HCT116 (cell line): Measurements from ENCODE around the gene DAPK2. TPM values are rescaled to one million over a fixed set of nuclear protein-coding genes. Genes with fewer than 3 reads are reported as not detected.
A peak's percentile ranks its signal among the peaks of the same experiment; 100 is the strongest.

ENCODE experiments used
- ATAC-seq: fragments of 200-7000 bp; cut with Tn5 transposase; 2 replicates; pipeline ENCODE4 v1.9.1; 2020; ENCODE audit warnings: mild to moderate bottlenecking, moderate library complexity
- BruUV-seq: library from RNA; stranded (reverse); fragments of 400-500 nt; replicated peaks from 2 replicates; lab custom pipeline; 2021; lab: Mats Ljungman, UMichigan
- CTCF ChIA-PET: fragments of 300-600 bp; sonication (Branson Sonifier 250); formaldehyde crosslinking; loops from one replicate; lab custom pipeline; 2021; ENCODE audit warnings: antibody characterized with exemption; lab: Charles Lee
- POLR2A ChIA-PET: fragments of 300-600, 350-600 bp; sonication (Branson Sonifier 250); formaldehyde crosslinking; loops from one replicate; lab custom pipeline; 2021; ENCODE audit warnings: antibody characterized with exemption; lab: Charles Lee
- RAD21 ChIA-PET, 2 experiments: fragments of 300-600 bp; sonication (Branson Sonifier 250); formaldehyde crosslinking; loops; one replicate each; lab custom pipeline; 2023; ENCODE audit warnings: low total read pairs in 2 of 2; ENCODE audit not compliant: uncharacterized antibody in 2 of 2, unreplicated experiment in 2 of 2, low non-redundant PET in 1 of 2; lab: Charles Lee
- DNase-seq: peaks from one replicate; pipeline ENCODE4 v3.0.0-alpha.2; 2010; ENCODE audit warnings: low read depth, low spot score
- H2AFZ ChIP-seq: fragments of 200-600 bp; shearing (Covaris generic), sonication (generic); 2 replicates; pipeline ENCODE4 v1.6.1; 2017; ENCODE audit warnings: low read depth, mixed run types, mixed read lengths, antibody characterized with exemption, low read length; ENCODE audit not compliant: poor library complexity, severe bottlenecking
- H3K27ac ChIP-seq: 2 replicates; pipeline ENCODE4 v1.5.1; 2012; ENCODE audit warnings: low read depth, low read length
- H3K27me3 ChIP-seq: fragments of 200-600 bp; sonication (generic); 2 replicates; pipeline ENCODE4 v1.6.1; 2016; ENCODE audit warnings: mixed run types, low read length, mixed read lengths; ENCODE audit not compliant: insufficient read depth
- H3K36me3 ChIP-seq, 2 experiments: fragments of 200-500 bp in 1 of 2; fragments of 200-600 bp in 1 of 2; sonication (Bioruptor generic) in 1 of 2; sonication (generic) in 1 of 2; 2 replicates each; pipeline versions ENCODE4 v1.5.1 to v1.6.1; 2014 to 2016; ENCODE audit warnings: low read length in 2 of 2, inconsistent platforms in 1 of 2, mixed read lengths in 1 of 2, mixed run types in 1 of 2; ENCODE audit not compliant: insufficient read depth in 2 of 2, control insufficient read depth in 1 of 2
- H3K4me1 ChIP-seq, 2 experiments: fragments of 200-600 bp in 1 of 2; sonication (generic) in 1 of 2; 2 replicates each; pipeline versions ENCODE4 v1.5.1 to v1.6.1; 2012 to 2017; ENCODE audit warnings: low read length in 2 of 2, inconsistent platforms in 1 of 2, mild to moderate bottlenecking in 1 of 2, mixed read lengths in 1 of 2, mixed run types in 1 of 2, moderate library complexity in 1 of 2; ENCODE audit not compliant: insufficient read depth in 2 of 2, control insufficient read depth in 1 of 2
- H3K4me2 ChIP-seq: fragments of 200-600 bp; sonication (generic); 2 replicates; pipeline ENCODE4 v1.6.1; 2017; ENCODE audit warnings: mixed run types, low read length, mixed read lengths
- H3K4me3 ChIP-seq, 2 experiments: fragments of 200-600 bp in 1 of 2; sonication (generic) in 1 of 2; replicated peaks in 1 of 2; 2 replicates each; pipeline ENCODE4 v1.5.1; 2011 to 2016; ENCODE audit warnings: low read length in 2 of 2, control low read depth in 1 of 2, low read depth in 1 of 2, mild to moderate bottlenecking in 1 of 2, mixed read lengths in 1 of 2, mixed run types in 1 of 2
- H3K79me2 ChIP-seq: fragments of 200-600 bp; sonication (generic); 2 replicates; pipeline ENCODE4 v1.6.1; 2017; ENCODE audit warnings: mild to moderate bottlenecking, mixed run types, low read length, moderate library complexity, mixed read lengths; ENCODE audit not compliant: insufficient read depth
- H3K9ac ChIP-seq: fragments of 200-600 bp; sonication (generic); 2 replicates; pipeline ENCODE4 v1.6.1; 2016; ENCODE audit warnings: low read length, mixed read lengths
- H3K9me2 ChIP-seq: fragments of 200-600 bp; sonication (generic), shearing (Covaris generic); 2 replicates; pipeline ENCODE4 v1.6.1; 2017; ENCODE audit warnings: mixed run types, mild to moderate bottlenecking, moderate library complexity; ENCODE audit not compliant: insufficient read depth
- H3K9me3 ChIP-seq, 2 experiments: fragments of 200-500 bp in 1 of 2; fragments of 200-600 bp in 1 of 2; sonication (Bioruptor generic) in 1 of 2; sonication (generic) in 1 of 2; 2 replicates each; pipeline ENCODE4 v1.6.1; 2014 to 2017; ENCODE audit warnings: low read length in 2 of 2, mixed read lengths in 2 of 2, inconsistent platforms in 1 of 2, low read depth in 1 of 2, mild to moderate bottlenecking in 1 of 2, mixed run types in 1 of 2, moderate library complexity in 1 of 2; ENCODE audit not compliant: control insufficient read depth in 1 of 2, insufficient read depth in 1 of 2
- H4K20me1 ChIP-seq: fragments of 200-600 bp; sonication (generic), shearing (Covaris generic); 2 replicates; pipeline ENCODE4 v1.6.1; 2017; ENCODE audit warnings: mixed run types, mild to moderate bottlenecking, moderate library complexity; ENCODE audit not compliant: insufficient read depth
- ATF3 ChIP-seq: IDR thresholded peaks from 2 replicates; pipeline ENCODE4 v1.6.1; 2012
- CBX3 ChIP-seq: IDR thresholded peaks from 2 replicates; pipeline ENCODE4 v1.6.1; 2012; ENCODE audit warnings: low read depth
- CEBPB ChIP-seq: IDR thresholded peaks from 2 replicates; pipeline ENCODE4 v1.6.1; 2012; ENCODE audit warnings: low read depth
- ELF1 ChIP-seq: IDR thresholded peaks from 2 replicates; pipeline ENCODE4 v1.6.1; 2012; ENCODE audit warnings: low read depth, borderline replicate concordance
- FOSL1 ChIP-seq: IDR thresholded peaks from 2 replicates; pipeline ENCODE4 v1.6.1; 2012; ENCODE audit warnings: low read depth
- JUND ChIP-seq: IDR thresholded peaks from 2 replicates; pipeline ENCODE4 v1.6.1; 2012
- MAX ChIP-seq: IDR thresholded peaks from 2 replicates; pipeline ENCODE4 v1.6.1; 2012
- POLR2A ChIP-seq: IDR thresholded peaks from 2 replicates; pipeline ENCODE4 v1.7.0; 2011; ENCODE audit warnings: borderline replicate concordance; ENCODE audit not compliant: insufficient read depth, insufficient read length; ENCODE audit errors: extremely low read depth
- SIN3A ChIP-seq: IDR thresholded peaks from 2 replicates; pipeline ENCODE4 v1.6.1; 2012; ENCODE audit warnings: low read depth
- SP1 ChIP-seq: IDR thresholded peaks from 2 replicates; pipeline ENCODE4 v1.6.1; 2012; ENCODE audit warnings: low read depth
- SRF ChIP-seq: IDR thresholded peaks from 2 replicates; pipeline ENCODE4 v1.6.1; 2012; ENCODE audit warnings: low read depth
- TCF7L2 ChIP-seq: IDR thresholded peaks from 2 replicates; pipeline ENCODE4 v1.7.0; 2011; ENCODE audit warnings: borderline replicate concordance, inconsistent platforms; ENCODE audit not compliant: insufficient read depth, insufficient read length; ENCODE audit errors: extremely low read depth
- YY1 ChIP-seq: IDR thresholded peaks from 2 replicates; pipeline ENCODE4 v1.6.1; 2011; ENCODE audit warnings: low read length, low read depth, moderate library complexity, mild to moderate bottlenecking; ENCODE audit not compliant: insufficient replicate concordance; ENCODE audit errors: extremely low read depth
- ZFX ChIP-seq: fragments of 450-650 bp; IDR thresholded peaks from 2 replicates; pipeline ENCODE4 v1.6.1; 2017
- ZNF274 ChIP-seq: fragments of 200-500 bp; sonication (Bioruptor generic); IDR thresholded peaks from 2 replicates; pipeline ENCODE4 v1.6.1; 2014; ENCODE audit warnings: mild to moderate bottlenecking, low read depth, low read length, inconsistent platforms
- intact Hi-C: fragments of 100-400 bp; cut with micrococcal nuclease; formaldehyde crosslinking; loops from 2 replicates; pipeline ENCODE4 v1.10.0; 2022
- total RNA-seq: library from RNA; stranded (reverse); gene quantifications from one replicate; pipeline ENCODE4 v1.2.1, GENCODE V29; 2021; ENCODE audit not compliant: unreplicated experiment

The DAPK2 gene
- total RNA-seq, 1 experiment from 2014 or later, result 4.8 TPM

- CTCF ChIA-PET, result no interaction called here
- Histone ChIP-seq H3K4me3 (no peak overlapping the region), H3K9ac (no peak overlapping the region), H2AFZ (no peak overlapping the region), H3K36me3 (no peaks in the 10 kb centered on the region), H3K4me1 (peaks cover 15 to 27% of the 10 kb centered on the region in 2 experiments), H3K79me2 (no peaks in the 10 kb centered on the region), H3K27me3 (no peaks in the 10 kb centered on the region), H3K4me2 (peak overlapping the region; percentile 45), H3K9me3 (no peaks in the 10 kb centered on the region), H3K27ac (no peak overlapping the region), H3K9me2 (no peaks in the 10 kb centered on the region), H4K20me1 (no peaks in the 10 kb centered on the region)
- RAD21 ChIA-PET, result no interaction called here
- POLR2A ChIA-PET, result no interaction called here
- ATAC-seq (peak; percentile 95), DNase-seq (peak; percentile 71)
- intact Hi-C loops, result no loop called here
- BruUV-seq, result no TSS peak
- peak; percentile 65; the same call in 1 of the 2 replicates for TF ChIP-seq SP1
- no peak for TF ChIP-seq POLR2A
- TF ChIP-seq MAX, result peak; percentile 97
- TF ChIP-seq SIN3A, result peak; percentile 56; the same call in 1 of the 2 replicates
- TF ChIP-seq ZFX, result no peak
- no peak for TF ChIP-seq ELF1
- no peak for TF ChIP-seq ATF3
- no peak for TF ChIP-seq ZNF274
- TF ChIP-seq JUND, result peak; percentile 70
- TF ChIP-seq FOSL1, result peak; percentile 62
- no peak for TF ChIP-seq YY1
- peak; percentile 63; the same call in 1 of the 2 replicates for TF ChIP-seq CEBPB
- peak; percentile 92 for TF ChIP-seq CBX3
- peak; percentile 83 for TF ChIP-seq TCF7L2
- TF ChIP-seq SRF, result no peak; the same call in 1 of the 2 replicates
Measured at GRCh38 chr15:64004587-64004986, 41.7 kb downstream of the DAPK2 start.
